Measurements from ENCODE around the gene SPRY2.
"Not testable (repeated sequence)": the region's sequence is repeated elsewhere in the genome, so short reads cannot be mapped to it uniquely, and the experiment has no call there.

The SPRY2 gene

DNA sequence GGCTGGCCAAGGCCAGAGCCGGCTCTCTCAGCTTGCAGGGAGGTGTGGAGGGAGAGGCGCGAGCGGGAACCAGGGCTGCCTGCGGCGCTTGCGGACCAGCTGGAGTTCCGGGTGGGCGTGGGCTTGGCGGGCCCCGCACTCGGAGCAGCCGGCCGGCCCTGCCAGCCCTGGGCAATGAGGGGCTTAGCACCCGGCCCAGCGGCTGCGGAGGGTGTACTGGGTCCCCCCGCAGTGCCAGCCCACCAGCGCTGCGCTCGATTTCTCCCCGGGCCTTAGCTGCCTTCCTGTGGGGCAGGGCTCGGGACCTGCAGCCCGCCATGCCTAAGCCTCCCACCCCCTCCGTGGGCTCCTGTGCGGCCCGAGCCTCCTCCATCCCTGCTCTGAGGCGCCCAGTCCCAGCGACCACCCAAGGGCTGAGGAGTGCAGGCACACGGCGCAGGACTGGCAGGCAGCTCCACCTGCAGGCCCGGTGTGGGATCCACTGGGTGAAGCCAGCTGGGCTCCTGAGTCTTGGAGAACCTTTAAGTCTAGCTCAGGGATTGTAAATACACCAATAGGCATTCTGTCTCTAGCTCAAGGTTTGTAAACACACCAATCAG is 14.7 kb upstream of the SPRY2 start:
- in situ Hi-C loops (cut with MboI; ENCODE audit: low sequenced_read_pairs): not testable (repeated sequence)

GRCh38 chr13:80348750-80349149 is 7.8 kb upstream of the SPRY2 start:
- in situ Hi-C loops (cut with MboI; ENCODE audit: low sequenced_read_pairs): loop anchor here (10.0 kb wide), 1 partner anchor 106 kb away; no protein-coding TSS in a partner anchor

DNA sequence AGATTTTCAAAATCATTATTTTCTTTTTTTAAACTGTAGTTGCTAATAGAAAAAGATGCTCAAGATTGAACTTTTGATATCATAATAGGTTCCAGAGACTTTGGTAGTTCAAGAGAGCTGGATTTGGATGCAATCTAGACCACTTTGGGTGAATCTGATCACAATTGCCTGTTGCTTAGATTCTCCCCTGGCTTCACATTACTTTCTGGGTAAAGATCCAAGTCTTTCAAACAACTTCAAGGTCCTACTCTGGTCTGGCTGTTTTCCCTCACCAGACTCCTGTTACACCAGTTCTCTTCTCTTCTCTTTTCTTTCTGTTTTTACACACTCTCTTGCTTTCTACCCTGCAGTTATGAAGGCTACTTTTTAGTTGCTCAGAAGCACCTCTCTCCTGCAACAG is 7.4 kb upstream of the SPRY2 start:
- in situ Hi-C loops (cut with MboI; ENCODE audit: low sequenced_read_pairs): loop anchor here (10.0 kb wide), 1 partner anchor 106 kb away; no protein-coding TSS in a partner anchor

DNA sequence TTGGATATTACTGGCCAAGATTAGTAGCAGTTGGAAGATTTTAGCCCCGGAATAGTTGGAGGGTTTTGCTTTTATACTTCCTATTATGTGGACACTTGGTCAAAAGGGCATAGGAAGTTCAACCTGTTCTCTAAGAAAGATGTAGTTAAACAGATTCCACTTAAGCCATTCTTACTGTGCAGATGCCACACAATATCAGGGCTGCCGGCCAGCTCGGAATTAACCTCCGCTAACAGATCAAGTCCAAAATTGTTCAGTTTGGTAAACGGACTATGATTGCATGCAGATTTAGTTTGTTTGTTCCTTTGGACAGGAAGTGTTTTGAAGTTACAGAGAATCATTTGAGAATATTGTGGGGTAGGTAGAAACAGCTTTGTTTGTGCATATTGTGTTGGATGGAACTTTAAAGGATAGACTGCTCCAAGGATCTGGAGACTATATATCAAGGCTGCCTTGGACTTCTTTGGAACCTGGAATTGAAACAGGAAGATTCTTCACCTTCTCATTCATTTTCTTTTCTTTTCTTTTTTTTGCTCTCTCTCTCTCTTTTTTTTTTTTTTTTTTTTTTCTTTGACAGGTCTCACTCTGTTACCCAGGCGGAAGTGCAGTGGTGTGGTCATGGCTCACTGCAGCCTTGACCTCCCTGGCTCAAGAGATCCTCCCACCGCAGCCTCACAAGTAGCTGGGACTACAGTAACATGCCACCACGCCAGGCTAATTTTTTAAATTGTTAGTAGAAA is 5.0 kb upstream of the SPRY2 start:
- in situ Hi-C loops (cut with MboI; ENCODE audit: low sequenced_read_pairs): loop anchor here (10.0 kb wide), 1 partner anchor 109 kb away; no protein-coding TSS in a partner anchor

GRCh38 chr13:80344032-80344431 is 3.1 kb upstream of the SPRY2 start:
- in situ Hi-C loops (cut with MboI; ENCODE audit: low sequenced_read_pairs): loop anchor here (10.0 kb wide), 1 partner anchor 111 kb away; no protein-coding TSS in a partner anchor

GRCh38 chr13:80342471-80343371 is 1.8 kb upstream of the SPRY2 start:
- in situ Hi-C loops (cut with MboI; ENCODE audit: low sequenced_read_pairs): loop anchor here (10.0 kb wide), 1 partner anchor 112 kb away; no protein-coding TSS in a partner anchor

DNA sequence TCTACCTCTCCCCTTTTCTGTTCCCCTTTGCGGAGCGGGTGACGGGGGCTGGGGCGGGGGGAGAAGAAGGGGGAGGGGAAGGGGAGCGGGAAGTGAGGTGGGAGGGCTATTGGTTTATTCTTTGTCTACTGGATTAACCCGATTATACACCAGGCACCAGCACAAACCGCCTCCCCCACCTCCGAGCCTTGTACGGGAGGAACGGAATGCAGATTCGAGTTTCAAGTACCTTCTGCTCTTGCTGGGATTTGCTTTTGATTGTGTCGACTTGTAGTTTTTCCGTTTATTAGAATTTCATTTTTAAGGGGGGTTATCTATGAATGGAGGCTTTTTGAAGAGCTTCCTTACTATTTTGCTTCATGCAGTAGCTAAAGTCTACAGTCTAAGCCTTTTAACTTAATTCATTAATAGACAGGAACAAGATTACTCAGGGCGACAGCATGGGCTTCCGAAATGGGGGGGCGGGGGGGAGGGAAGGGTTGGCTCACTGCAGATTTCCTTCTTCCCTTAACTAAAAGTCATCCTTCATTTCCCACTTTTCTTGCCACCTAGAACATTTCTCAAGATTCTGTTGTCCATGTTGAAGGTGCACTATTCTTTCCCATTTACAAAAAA is 937 bp upstream of the SPRY2 start:
- in situ Hi-C loops (cut with MboI; ENCODE audit: low sequenced_read_pairs): loop anchor here (10.0 kb wide), 1 partner anchor 113 kb away; no protein-coding TSS in a partner anchor

- in situ Hi-C loops (cut with MboI; ENCODE audit: low sequenced_read_pairs): loop anchor here (10.0 kb wide), 1 partner anchor 114 kb away; no protein-coding TSS in a partner anchor
These were observed 250 bp downstream of the SPRY2 start for GRCh38 chr13:80340651-80341100.

DNA sequence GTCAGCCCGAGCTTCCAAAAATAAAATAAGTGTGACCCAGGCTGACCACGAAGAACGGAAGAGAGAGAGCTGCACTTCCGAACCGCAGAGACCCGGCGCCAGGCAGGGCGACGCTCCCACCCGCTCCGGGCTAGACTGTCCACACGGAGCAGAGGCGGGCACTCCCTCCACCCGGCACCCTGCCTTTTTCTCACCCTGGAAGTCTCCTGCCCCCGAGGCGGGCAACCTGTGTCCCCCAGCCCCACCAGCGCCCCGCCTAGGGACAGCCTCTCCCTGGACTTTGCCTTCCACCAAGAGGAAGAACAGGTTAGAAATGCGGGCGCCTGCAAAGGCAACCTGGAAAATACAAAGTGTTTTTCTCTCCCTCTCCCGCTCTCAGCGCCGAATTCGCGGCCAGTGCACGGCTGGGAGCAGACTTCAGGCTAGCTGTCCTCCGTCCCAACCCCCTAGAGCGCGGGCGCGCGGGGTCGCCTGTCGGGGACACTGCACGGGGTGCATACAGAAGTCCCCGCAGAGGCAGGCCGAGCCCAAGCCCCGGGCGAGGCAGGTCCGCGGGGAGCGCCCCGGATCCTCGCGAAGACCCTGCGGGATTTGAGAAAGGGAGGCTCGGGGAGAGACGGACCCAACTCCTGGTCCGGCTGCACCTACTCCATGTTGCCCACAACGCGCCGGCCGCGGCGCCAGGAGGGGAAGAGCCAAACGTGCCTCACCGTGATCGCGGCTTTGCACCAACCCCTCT is 845 bp downstream of the SPRY2 start:
- in situ Hi-C loops (cut with MboI; ENCODE audit: low sequenced_read_pairs): loop anchor here (5.0 to 10.0 kb wide), 3 partner anchors 115 to 293 kb away; no protein-coding TSS in a partner anchor

DNA sequence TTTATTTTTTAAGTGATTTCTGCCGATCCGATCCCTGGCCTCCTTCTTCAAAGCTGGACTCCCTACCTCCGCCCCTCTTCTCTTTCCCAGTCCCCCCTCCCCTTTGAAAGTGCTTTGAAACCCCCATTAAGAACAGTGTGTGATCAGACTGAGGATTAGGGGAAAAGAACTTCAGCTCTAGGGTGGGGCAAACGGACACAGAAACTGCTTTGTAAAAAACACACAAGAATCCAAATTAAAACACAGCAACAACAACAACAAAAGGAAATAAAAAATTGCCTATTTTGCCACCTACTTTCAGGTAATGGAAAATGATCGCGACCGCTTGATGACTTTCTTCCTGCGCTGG is 1.4 kb downstream of the SPRY2 start:
- in situ Hi-C loops (cut with MboI; ENCODE audit: low sequenced_read_pairs): loop anchor here (5.0 to 10.0 kb wide), 2 partner anchors 175 to 292 kb away; no protein-coding TSS in a partner anchor

GRCh38 chr13:80338781-80339562 is 2.0 kb downstream of the SPRY2 start:
- in situ Hi-C loops (cut with MboI; ENCODE audit: low sequenced_read_pairs): loop anchor here (5.0 to 10.0 kb wide), 2 partner anchors 174 to 292 kb away; no protein-coding TSS in a partner anchor

GRCh38 chr13:80337288-80338081 is 3.4 kb downstream of the SPRY2 start:
- in situ Hi-C loops (cut with MboI; ENCODE audit: low sequenced_read_pairs): loop anchor here (5.0 to 10.0 kb wide), 2 partner anchors 173 to 290 kb away; no protein-coding TSS in a partner anchor

DNA sequence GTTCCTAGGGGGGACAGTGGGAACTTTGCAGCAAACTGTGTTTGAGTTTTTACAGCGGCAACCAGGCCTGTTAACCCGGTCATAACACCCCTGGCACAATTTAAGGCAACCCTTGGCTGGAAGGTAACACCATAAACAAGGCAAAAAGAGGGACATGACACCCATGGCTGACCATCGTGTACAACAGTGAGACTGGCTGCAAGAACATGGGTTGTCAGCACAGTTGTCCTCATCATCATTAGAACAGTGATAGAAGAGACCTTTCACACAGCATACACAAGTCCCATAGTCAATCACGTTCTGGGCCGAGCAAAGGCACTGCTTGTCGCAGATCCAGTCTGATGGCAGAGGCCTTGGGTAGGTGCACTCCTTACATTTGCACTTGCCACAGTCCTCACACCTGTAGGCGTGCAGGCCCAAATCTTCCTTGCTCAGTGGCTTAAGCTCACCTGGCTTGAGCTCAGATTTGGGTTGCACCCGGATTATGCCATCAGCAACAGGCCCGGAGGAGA is 4.1 kb downstream of the SPRY2 start:
- in situ Hi-C loops (cut with MboI; ENCODE audit: low sequenced_read_pairs): loop anchor here (5.0 to 10.0 kb wide), 2 partner anchors 172 to 290 kb away; no protein-coding TSS in a partner anchor

- in situ Hi-C loops (cut with MboI; ENCODE audit: low sequenced_read_pairs): loop anchor here (5.0 to 10.0 kb wide), 2 partner anchors 172 to 289 kb away; no protein-coding TSS in a partner anchor
These were observed 4.6 kb downstream of the SPRY2 start for GRCh38 chr13:80336370-80336769.

DNA sequence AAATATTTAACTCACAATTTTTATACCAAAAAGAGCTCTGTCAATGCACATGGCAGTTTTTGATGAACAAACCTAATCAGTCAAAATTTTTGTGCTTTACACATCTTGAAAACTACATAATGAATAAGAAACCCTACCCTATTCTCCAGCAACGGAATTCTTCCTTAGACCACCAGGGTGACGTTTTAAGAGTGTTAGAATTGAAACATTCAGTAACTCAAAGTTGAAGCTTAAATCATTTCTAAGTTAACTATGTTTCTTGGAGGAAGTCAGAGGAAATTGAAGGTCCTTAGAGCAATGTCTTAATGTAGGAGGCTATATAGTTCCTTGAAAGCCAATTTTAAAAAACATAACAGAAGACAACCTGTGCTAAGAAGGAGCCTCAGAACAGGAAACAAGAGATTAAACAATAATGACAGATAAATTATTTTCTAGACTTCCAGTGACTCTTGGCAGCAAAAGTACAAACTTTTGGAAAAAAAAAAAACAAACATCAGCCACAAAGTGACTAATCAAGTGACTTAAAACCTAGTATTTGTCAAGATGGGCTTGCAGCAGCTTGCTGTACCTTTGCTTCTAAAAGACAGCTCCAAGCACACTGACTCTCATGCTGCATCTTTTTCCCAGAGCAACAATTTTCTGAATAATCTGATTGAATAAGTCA is 6.2 kb downstream of the SPRY2 start:
- in situ Hi-C loops (cut with MboI; ENCODE audit: low sequenced_read_pairs): loop anchor here (5.0 to 10.0 kb wide), 2 partner anchors 170 to 287 kb away; no protein-coding TSS in a partner anchor

DNA sequence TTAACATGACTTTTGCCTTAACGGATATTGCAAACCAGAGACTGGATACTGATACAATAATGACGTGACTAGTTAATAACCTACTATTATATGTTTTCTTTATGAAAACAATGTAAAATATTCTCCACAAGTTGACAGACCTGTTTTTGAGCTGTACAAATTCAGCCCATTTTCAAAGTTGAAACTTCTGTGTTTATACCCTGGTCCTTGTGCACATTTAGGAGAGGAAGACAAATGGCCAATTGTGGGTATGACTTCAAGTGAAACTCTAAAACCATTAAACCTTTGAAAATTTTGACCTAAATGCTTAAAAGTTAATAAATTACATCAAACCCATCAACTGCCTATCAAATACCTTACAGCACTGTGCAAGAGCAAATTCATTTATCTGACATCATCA is 8.9 kb downstream of the SPRY2 start:
- in situ Hi-C loops (cut with MboI; ENCODE audit: low sequenced_read_pairs): loop anchor here (10.0 kb wide), 1 partner anchor 167 kb away; no protein-coding TSS in a partner anchor

GRCh38 chr13:80329250-80329649 is 11.7 kb downstream of the SPRY2 start:
- in situ Hi-C loops (cut with MboI; ENCODE audit: low sequenced_read_pairs): no loop called here

All from HL-60/S4 treated with phorbol 12-myristate 13-acetate at 8.2 ng/mL for 4 days and 3 days (cell line).